ENCODE measurements around the gene SSTR1.
A peak's percentile ranks its signal among the peaks of the same experiment; 100 is the strongest.

SSTR1 gene

GRCh38 chr14:38243696-38244240 lies 36.1 kb downstream of the SSTR1 start:
- DNase-seq: peak; percentile 21

GRCh38 chr14:38248321-38249028 lies 40.8 kb downstream of the SSTR1 start:
- no peak for DNase-seq

- no peak for DNase-seq
These were observed 42.6 kb downstream of the SSTR1 start for GRCh38 chr14:38250331-38250730.

- no peak for DNase-seq
These were observed 44.5 kb downstream of the SSTR1 start for GRCh38 chr14:38252066-38252710.

GRCh38 chr14:38253676-38254075 lies 46.0 kb downstream of the SSTR1 start:
- DNase-seq: no peak

- no peak for DNase-seq
These were observed 47.1 kb downstream of the SSTR1 start for GRCh38 chr14:38254571-38255407.

- no peak for DNase-seq
These were observed 47.6 kb downstream of the SSTR1 start for GRCh38 chr14:38255408-38255672.

GRCh38 chr14:38255673-38256532 lies 48.2 kb downstream of the SSTR1 start, which contains the start of gene CLEC14A:
CLEC14A (minus strand) TSS chr14:38256093; CDS start chr14:38256022, 71 bp downstream.
- DNase-seq: peak; percentile 78

- DNase-seq: no peak
These were observed 48.8 kb downstream of the SSTR1 start for GRCh38 chr14:38256533-38256840.

- DNase-seq: no peak
These were observed 49.8 kb downstream of the SSTR1 start for GRCh38 chr14:38257507-38257906.

GRCh38 chr14:38261620-38262019 lies 53.9 kb downstream of the SSTR1 start:
- DNase-seq: peak; percentile 85
